WI38 (cell line): Measurements from ENCODE around the gene RAPGEF3.

Experiments used
- H3K4me3 ChIP-seq: 2 replicates; pipeline ENCODE4 v1.5.1; 2011; ENCODE audit warnings: low read depth, mild to moderate bottlenecking, control low read depth, low read length
- CTCF ChIP-seq: IDR thresholded peaks from 2 replicates; pipeline ENCODE4 v1.5.1; 2012; ENCODE audit warnings: low read depth, mild to moderate bottlenecking, control low read depth, low read length

Gene RAPGEF3

GRCh38 chr12:47758834-47759690 is at the start of gene RAPGEF3:
Gene RAPGEF3, minus strand, starts transcription at chr12:47758880. Its CDS starts 324 bp downstream, at chr12:47758556.
- peak; percentile 45; the same call in 1 of the 2 replicates for TF ChIP-seq CTCF
- peak within 1 kb of the TSS; percentile 59 for H3K4me3 ChIP-seq

GRCh38 chr12:47808050-47808449 is 49.4 kb upstream of the RAPGEF3 start:
- TF ChIP-seq CTCF = no peak
- H3K4me3 ChIP-seq = no peak overlapping the region

- TF ChIP-seq CTCF = no peak
- H3K4me3 ChIP-seq = no peak overlapping the region
Observed at GRCh38 chr12:47807338-47807737, 48.7 kb upstream of the RAPGEF3 start.

- H3K4me3 ChIP-seq = no peak overlapping the region
- TF ChIP-seq CTCF = no peak
Observed at GRCh38 chr12:47805417-47805816, 46.7 kb upstream of the RAPGEF3 start.

- no peak for TF ChIP-seq CTCF
- H3K4me3 ChIP-seq = no peak overlapping the region
Observed at GRCh38 chr12:47804171-47804570, 45.5 kb upstream of the RAPGEF3 start.

GRCh38 chr12:47803191-47803875 is 44.7 kb upstream of the RAPGEF3 start:
- H3K4me3 ChIP-seq = no peak overlapping the region
- no peak for TF ChIP-seq CTCF

GRCh38 chr12:47802312-47802711 is 43.6 kb upstream of the RAPGEF3 start:
- no peak overlapping the region for H3K4me3 ChIP-seq
- peak; percentile 27; the same call in 1 of the 2 replicates for TF ChIP-seq CTCF
